Spinal cord (tissue), 10 donors: Measurements from ENCODE around the gene MTHFD2. TPM values are rescaled to one million over a fixed set of nuclear protein-coding genes. Genes with fewer than 3 reads are reported as not detected.
"Not testable (repeated sequence)": the region's sequence is repeated elsewhere in the genome, so short reads cannot be mapped to it uniquely, and the experiment has no call there.

ENCODE experiments used
- DNase-seq, 6 donors: peaks; one replicate each; pipeline versions ENCODE4 v3.0.0 to v3.0.0-alpha.2; 2013 to 2015; ENCODE audit warnings: low spot score in 6 of 6, low read depth in 4 of 6
- H3K27ac ChIP-seq: one replicate; pipeline ENCODE4 v1.5.1; 2013; ENCODE audit warnings: low read depth, low read length, control low read depth
- H3K27me3 ChIP-seq: one replicate; pipeline ENCODE4 v1.6.1; 2013; ENCODE audit warnings: low read length; ENCODE audit not compliant: control insufficient read depth, insufficient read depth
- H3K36me3 ChIP-seq: one replicate; pipeline ENCODE4 v1.6.1; 2013; ENCODE audit warnings: low read length; ENCODE audit not compliant: control insufficient read depth, insufficient read depth
- H3K4me1 ChIP-seq: one replicate; pipeline ENCODE4 v1.6.1; 2013; ENCODE audit warnings: low read length; ENCODE audit not compliant: control insufficient read depth, insufficient read depth
- H3K4me3 ChIP-seq: one replicate; pipeline ENCODE4 v1.5.1; 2013; ENCODE audit warnings: low read depth, low read length, control low read depth
- H3K9me3 ChIP-seq: one replicate; pipeline ENCODE4 v1.6.1; 2013; ENCODE audit warnings: low read length; ENCODE audit not compliant: control insufficient read depth, insufficient read depth
- WGBS: methylation state at CpG from one replicate; pipeline ENCODE4 v1.1.5; 2013; ENCODE audit warnings: missing lambda C conversion rate; ENCODE audit not compliant: insufficient coverage; 5-methylcytosine and 5-hydroxymethylcytosine counted together
- polyA plus RNA-seq, 2 donors: library from polyadenylated mRNA; unstranded; fragments of 120-200 nt; gene quantifications; one replicate each; pipeline ENCODE4 v1.2.1, GENCODE V29; 2013; ENCODE audit not compliant: insufficient read length in 2 of 2
- total RNA-seq, 2 donors: library from RNA; depleted of rRNA in 1 of 2; stranded (reverse); fragments of 120-200 nt in 1 of 2; fragments of >200 nt in 1 of 2; gene quantifications; one replicate each; pipeline versions ENCODE4 v1.2.3 to v1.2.4, GENCODE V29; 2013 to 2014
- donor health status: healthy.

The MTHFD2 gene
- total and polyA plus RNA-seq, 4 donors, result 16.9 to 28.2 (median 26.2) TPM

- Histone ChIP-seq H3K27me3 (no peaks in the 10 kb centered on the region), H3K4me3 (no peak overlapping the region), H3K4me1 (no peaks in the 10 kb centered on the region), H3K36me3 (no peaks in the 10 kb centered on the region), H3K9me3 (no peaks in the 10 kb centered on the region), H3K27ac (no peak overlapping the region)
- no peak for DNase-seq
- WGBS, result 85% methylated on average over 5 of the region's 6 CpGs
Measured at GRCh38 chr2:74205596-74205995, 7.2 kb downstream of the MTHFD2 start.

GRCh38 chr2:74206180-74206688 lies 7.8 kb downstream of the MTHFD2 start:
- Histone ChIP-seq H3K36me3 (no peaks in the 10 kb centered on the region), H3K27ac (no peak overlapping the region), H3K9me3 (no peaks in the 10 kb centered on the region), H3K4me1 (no peaks in the 10 kb centered on the region), H3K4me3 (no peak overlapping the region), H3K27me3 (no peaks in the 10 kb centered on the region)
- DNase-seq, result no peak
- 79% methylated on average over 6 of the region's 6 CpGs for WGBS

GRCh38 chr2:74212702-74213410 lies 14.4 kb downstream of the MTHFD2 start:
- no peak for DNase-seq
- H3K36me3 ChIP-seq, result peaks cover 6% of the 10 kb centered on the region
- no peaks in the 10 kb centered on the region for H3K9me3 ChIP-seq
- H3K27me3 ChIP-seq, result no peaks in the 10 kb centered on the region
- WGBS, result no CpG with 5 or more reads among the region's 3 CpGs
- no peak overlapping the region for H3K4me3 ChIP-seq
- H3K4me1 ChIP-seq, result no peaks in the 10 kb centered on the region
- no peak overlapping the region for H3K27ac ChIP-seq

GRCh38 chr2:74215771-74216170 lies 17.4 kb downstream of the MTHFD2 start:
- not testable (repeated sequence) for H3K36me3 ChIP-seq
- WGBS, result 89% methylated on average over 3 of the region's 6 CpGs

GRCh38 chr2:74216642-74217041 lies 18.2 kb downstream of the MTHFD2 start:
- Histone ChIP-seq H3K36me3 (peaks cover 6% of the 10 kb centered on the region), H3K9me3 (no peaks in the 10 kb centered on the region), H3K4me1 (no peaks in the 10 kb centered on the region), H3K27me3 (no peaks in the 10 kb centered on the region), H3K27ac (no peak overlapping the region), H3K4me3 (no peak overlapping the region)
- no peak for DNase-seq
- WGBS, result no CpG with 5 or more reads among the region's 2 CpGs

More at GRCh38 chr2:74215771-74216170, 17.4 kb downstream of the MTHFD2 start:
- not testable (repeated sequence) for H3K27me3 ChIP-seq, DNase-seq, H3K27ac ChIP-seq, H3K4me1 ChIP-seq, H3K9me3 ChIP-seq, H3K4me3 ChIP-seq

- peaks cover 3% of the 10 kb centered on the region for H3K36me3 ChIP-seq
- no peaks in the 10 kb centered on the region for H3K4me1 ChIP-seq
- no peak overlapping the region for H3K4me3 ChIP-seq
- no peaks in the 10 kb centered on the region for H3K9me3 ChIP-seq
- H3K27me3 ChIP-seq, result no peaks in the 10 kb centered on the region
- H3K27ac ChIP-seq, result no peak overlapping the region
- 67% methylated on average over 1 of the region's 5 CpGs for WGBS
- no peak for DNase-seq
Measured at GRCh38 chr2:74219846-74220486, 21.6 kb downstream of the MTHFD2 start.

- 100% methylated on average over 2 of the region's 6 CpGs for WGBS
- DNase-seq, result no peak
- Histone ChIP-seq H3K4me1 (no peaks in the 10 kb centered on the region), H3K9me3 (no peaks in the 10 kb centered on the region), H3K27me3 (no peaks in the 10 kb centered on the region), H3K27ac (no peak overlapping the region), H3K36me3 (peaks cover 3% of the 10 kb centered on the region), H3K4me3 (no peak overlapping the region)
Measured at GRCh38 chr2:74221091-74221490, 22.7 kb downstream of the MTHFD2 start.

- H3K4me3 ChIP-seq, result no peak overlapping the region
- no peaks in the 10 kb centered on the region for H3K4me1 ChIP-seq
- no peaks in the 10 kb centered on the region for H3K27me3 ChIP-seq
- no peak for DNase-seq
- WGBS, result 100% methylated on average over 2 of the region's 6 CpGs
- no peak overlapping the region for H3K27ac ChIP-seq
- H3K36me3 ChIP-seq, result peaks cover 5% of the 10 kb centered on the region
- no peaks in the 10 kb centered on the region for H3K9me3 ChIP-seq
Measured at GRCh38 chr2:74221604-74222299, 23.3 kb downstream of the MTHFD2 start.

- H3K4me3 ChIP-seq, result no peak overlapping the region
- no peaks in the 10 kb centered on the region for H3K9me3 ChIP-seq
- H3K27me3 ChIP-seq, result no peaks in the 10 kb centered on the region
- H3K4me1 ChIP-seq, result no peaks in the 10 kb centered on the region
- 88% methylated on average over 6 of the region's 6 CpGs for WGBS
- DNase-seq, result no peak
- peaks cover 9% of the 10 kb centered on the region for H3K36me3 ChIP-seq
- H3K27ac ChIP-seq, result no peak overlapping the region
Measured at GRCh38 chr2:74222300-74222650, 23.9 kb downstream of the MTHFD2 start.
